Ectodermal cell (in vitro differentiated cells): ENCODE results near the gene CHP1.
A peak's percentile ranks its signal among the peaks of the same experiment; 100 is the strongest.
"Not testable (repeated sequence)": the region's sequence is repeated elsewhere in the genome, so short reads cannot be mapped to it uniquely, and the experiment has no call there.

ENCODE experiments used
- H3K27ac ChIP-seq: 2 replicates; pipeline ENCODE4 v1.7.0; 2013; ENCODE audit warnings: mild to moderate bottlenecking, low read depth, low read length; ENCODE audit not compliant: insufficient read depth, poor library complexity, severe bottlenecking
- H3K27me3 ChIP-seq: 2 replicates; pipeline ENCODE4 v1.7.0; 2013; ENCODE audit warnings: mild to moderate bottlenecking, low read length; ENCODE audit not compliant: insufficient read depth, control insufficient read depth, poor library complexity, severe bottlenecking
- H3K36me3 ChIP-seq: one replicate; pipeline ENCODE4 v1.7.0; 2013; ENCODE audit warnings: low read length; ENCODE audit not compliant: control insufficient read depth, insufficient read depth
- H3K4me1 ChIP-seq: one replicate; pipeline ENCODE4 v1.7.0; 2013; ENCODE audit warnings: low read length; ENCODE audit not compliant: control insufficient read depth, insufficient read depth
- H3K4me3 ChIP-seq: 2 replicates; pipeline ENCODE4 v1.7.0; 2013; ENCODE audit warnings: low read depth, low read length, control low read depth; ENCODE audit not compliant: insufficient read depth
- H3K9me3 ChIP-seq: 2 replicates; pipeline ENCODE4 v1.7.0; 2013; ENCODE audit warnings: mild to moderate bottlenecking, low read length, moderate library complexity; ENCODE audit not compliant: control insufficient read depth
- WGBS, 2 experiments: methylation state at CpG; one replicate each; pipeline ENCODE4 v1.1.7; 2013; ENCODE audit warnings: missing lambda C conversion rate in 2 of 2; 5-methylcytosine and 5-hydroxymethylcytosine counted together

CHP1 gene

GRCh38 chr15:41278319-41278718, 47.3 kb downstream of the CHP1 start:
- Histone ChIP-seq H3K27me3 (no peaks in the 10 kb centered on the region), H3K36me3 (peaks cover 9% of the 10 kb centered on the region), H3K9me3 (no peaks in the 10 kb centered on the region), H3K4me1 (no peaks in the 10 kb centered on the region), H3K4me3 (no peak overlapping the region), H3K27ac (no peak overlapping the region)
- WGBS, 2 experiments = 94 to 95% methylated on average over 1 to 3 of the region's 3 CpGs

- no peak overlapping the region for H3K4me3 ChIP-seq
- no peaks in the 10 kb centered on the region for H3K27me3 ChIP-seq
- WGBS, 2 experiments = 92 to 98% methylated on average over 1 of the region's 1 CpG
- no peaks in the 10 kb centered on the region for H3K4me1 ChIP-seq
- H3K27ac ChIP-seq = no peak overlapping the region
- peaks cover 9% of the 10 kb centered on the region for H3K36me3 ChIP-seq
- H3K9me3 ChIP-seq = no peaks in the 10 kb centered on the region
Observed at GRCh38 chr15:41279535-41280283, 48.6 kb downstream of the CHP1 start.

- 96 to 100% methylated on average over 1 of the region's 1 CpG for WGBS, 2 experiments
Observed at GRCh38 chr15:41281236-41281635, 50.2 kb downstream of the CHP1 start.

GRCh38 chr15:41282436-41282835, 51.4 kb downstream of the CHP1 start:
- 95 to 96% methylated on average over 10 of the region's 10 CpGs for WGBS, 2 experiments
- not testable (repeated sequence) for H3K9me3 ChIP-seq, H3K27me3 ChIP-seq, H3K27ac ChIP-seq, H3K4me1 ChIP-seq, H3K4me3 ChIP-seq
- peaks cover 22% of the 10 kb centered on the region for H3K36me3 ChIP-seq

More at GRCh38 chr15:41281236-41281635, 50.2 kb downstream of the CHP1 start:
- Histone ChIP-seq H3K27me3 (no peaks in the 10 kb centered on the region), H3K4me3 (no peak overlapping the region), H3K4me1 (no peaks in the 10 kb centered on the region), H3K36me3 (peaks cover 16% of the 10 kb centered on the region), H3K9me3 (no peaks in the 10 kb centered on the region), H3K27ac (no peak overlapping the region)

GRCh38 chr15:41282980-41283652, 52.0 kb downstream of the CHP1 start:
- H3K9me3 ChIP-seq, H3K4me1 ChIP-seq, H3K27me3 ChIP-seq: not testable (repeated sequence)
- H3K36me3 ChIP-seq = peaks cover 25% of the 10 kb centered on the region
- 63% methylated on average over 19 of the region's 19 CpGs for WGBS, 2 experiments
- peak overlapping the region; percentile 5 for H3K27ac ChIP-seq
- H3K4me3 ChIP-seq = peak overlapping the region; percentile 82

- 0% methylated on average over 61 of the region's 61 CpGs for WGBS, 2 experiments
- H3K27me3 ChIP-seq = no peaks in the 10 kb centered on the region
- peaks cover 32% of the 10 kb centered on the region for H3K36me3 ChIP-seq
Observed at GRCh38 chr15:41283653-41284426, 52.8 kb downstream of the CHP1 start.

GRCh38 chr15:41284427-41285177, 53.5 kb downstream of the CHP1 start:
- Histone ChIP-seq H3K4me3 (peak overlapping the region; percentile 82), H3K27me3 (no peaks in the 10 kb centered on the region), H3K27ac (no peak overlapping the region), H3K36me3 (peaks cover 26% of the 10 kb centered on the region), H3K4me1 (no peaks in the 10 kb centered on the region), H3K9me3 (no peaks in the 10 kb centered on the region)
- WGBS, 2 experiments = 1% methylated on average over 20 of the region's 20 CpGs

More at GRCh38 chr15:41283653-41284426, 52.8 kb downstream of the CHP1 start:
- Histone ChIP-seq H3K4me3 (peak overlapping the region; percentile 82), H3K9me3 (no peaks in the 10 kb centered on the region), H3K4me1 (no peaks in the 10 kb centered on the region), H3K27ac (no peak overlapping the region)

GRCh38 chr15:41285285-41285684, 54.2 kb downstream of the CHP1 start:
- Histone ChIP-seq H3K36me3 (peaks cover 26% of the 10 kb centered on the region), H3K27ac (no peak overlapping the region)
- WGBS, 2 experiments = 23 to 24% methylated on average over 7 of the region's 7 CpGs

GRCh38 chr15:41286665-41287333, 55.7 kb downstream of the CHP1 start:
- Histone ChIP-seq H3K27me3 (no peaks in the 10 kb centered on the region), H3K9me3 (no peaks in the 10 kb centered on the region), H3K27ac (no peak overlapping the region), H3K4me3 (no peak overlapping the region), H3K36me3 (peaks cover 31% of the 10 kb centered on the region), H3K4me1 (no peaks in the 10 kb centered on the region)
- WGBS, 2 experiments = 90% methylated on average over 5 of the region's 6 CpGs

More at GRCh38 chr15:41285285-41285684, 54.2 kb downstream of the CHP1 start:
- no peaks in the 10 kb centered on the region for H3K27me3 ChIP-seq
- H3K9me3 ChIP-seq = no peaks in the 10 kb centered on the region
- H3K4me3 ChIP-seq = peak overlapping the region; percentile 82
- H3K4me1 ChIP-seq = no peaks in the 10 kb centered on the region
